Endothelial cell of umbilical vein (primary cell): Measurements from ENCODE around the gene SLC41A3.

ENCODE experiments used
- CTCF ChIP-seq, 2 donors: IDR thresholded peaks; 1 replicate in 1 of 2; 2 replicates in 1 of 2; pipeline ENCODE4 v1.5.1; 2011; ENCODE audit warnings: low read length in 2 of 2, mild to moderate bottlenecking in 2 of 2, moderate library complexity in 2 of 2, control low read depth in 1 of 2, inconsistent platforms in 1 of 2, low read depth in 1 of 2; ENCODE audit not compliant: insufficient read depth in 1 of 2; ENCODE audit errors: extremely low read depth in 1 of 2
- EZH2 ChIP-seq: IDR thresholded peaks from 2 replicates; pipeline ENCODE4 v1.6.1; 2012; ENCODE audit warnings: borderline replicate concordance, low read depth, mild to moderate bottlenecking, moderate library complexity, low read length, inconsistent platforms; ENCODE audit not compliant: severe bottlenecking
- POLR2AphosphoS5 ChIP-seq: IDR thresholded peaks from 2 replicates; pipeline ENCODE4 v1.6.1; 2012; ENCODE audit warnings: low read depth, mild to moderate bottlenecking, control low read depth, low read length, moderate library complexity; ENCODE audit not compliant: insufficient read depth

- TF ChIP-seq CTCF (IDR thresholded peaks at IDR 0.05; ENCODE audit: extremely low read depth in 1 of 2, insufficient read depth in 1 of 2, low read depth in 1 of 2, low read length in 2 of 2) (no peak), EZH2 (no peak), POLR2AphosphoS5 (no peak)
Observed at GRCh38 chr3:126015075-126015474, 68.8 kb downstream of the SLC41A3 start.
